Activated T-cell treated with anti-CD3 and anti-CD28 coated beads for 1 hour (primary cell): ENCODE data around the gene MAML2.

Experiments used
- DNase-seq: peaks from one replicate; pipeline ENCODE4 v3.0.0-alpha.2; 2020; ENCODE audit warnings: low read depth

The MAML2 gene

GRCh38 chr11:96036863-96037262, 306.1 kb downstream of the MAML2 start:
- DNase-seq = no peak

DNA sequence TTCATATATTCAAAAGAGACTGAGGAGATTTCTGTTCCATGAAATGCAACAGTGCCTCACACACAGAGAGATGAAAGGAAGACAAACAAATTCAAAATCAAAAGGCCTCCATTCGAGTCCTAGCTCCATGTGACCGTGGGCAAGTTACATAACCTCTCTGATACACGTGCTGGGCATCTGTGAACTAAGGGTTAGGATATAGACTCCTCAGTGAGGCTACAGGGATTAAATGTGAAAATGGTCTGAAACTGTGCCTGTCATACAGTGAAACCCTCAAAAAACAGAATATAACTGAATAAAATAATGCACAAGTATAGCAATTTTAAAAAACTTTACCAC, 307.3 kb downstream of the MAML2 start:
- DNase-seq = no peak

- no peak for DNase-seq
These were observed 307.8 kb downstream of the MAML2 start for GRCh38 chr11:96035031-96035739.

- no peak for DNase-seq
These were observed 309.4 kb downstream of the MAML2 start for GRCh38 chr11:96033599-96033998.

DNA sequence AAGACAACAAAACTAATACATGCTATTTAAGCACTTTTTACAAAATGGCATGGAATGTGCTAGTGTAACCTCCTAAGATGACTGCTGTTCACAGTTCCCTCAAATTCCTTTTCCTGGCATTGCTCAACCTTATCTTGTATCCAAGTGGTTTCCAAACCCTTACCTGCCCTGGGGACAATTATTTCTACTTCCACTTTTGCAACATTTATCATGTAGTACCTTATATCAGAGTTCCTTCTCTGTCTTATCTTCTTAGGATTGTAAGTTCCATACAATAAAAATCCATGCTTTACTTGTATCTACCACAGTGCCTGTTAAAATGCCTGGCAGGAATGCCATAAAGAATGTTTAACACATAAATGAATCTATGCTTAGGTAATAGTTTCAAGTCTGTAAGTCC, 309.9 kb downstream of the MAML2 start:
- no peak for DNase-seq

DNA sequence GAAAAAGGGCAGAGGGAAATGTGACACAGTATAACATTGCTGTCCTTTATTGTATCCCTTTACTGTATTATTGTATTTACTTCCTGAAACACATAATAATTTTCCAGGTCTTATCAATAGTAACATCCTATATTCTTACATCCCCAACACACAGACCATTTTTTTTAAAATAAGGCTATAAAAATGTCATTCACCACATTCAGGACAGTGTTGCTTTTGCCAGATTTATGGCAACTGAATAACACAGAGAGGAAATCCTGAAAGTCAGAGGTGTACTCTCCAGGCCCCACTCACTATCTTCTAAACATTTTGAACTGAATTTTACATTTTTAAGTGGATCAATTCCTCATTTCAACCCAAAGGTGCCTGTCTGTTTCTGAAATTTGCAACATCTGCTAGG, 314.2 kb downstream of the MAML2 start:
- DNase-seq = no peak

GRCh38 chr11:96027021-96027420, 316.0 kb downstream of the MAML2 start:
- DNase-seq = no peak

DNA sequence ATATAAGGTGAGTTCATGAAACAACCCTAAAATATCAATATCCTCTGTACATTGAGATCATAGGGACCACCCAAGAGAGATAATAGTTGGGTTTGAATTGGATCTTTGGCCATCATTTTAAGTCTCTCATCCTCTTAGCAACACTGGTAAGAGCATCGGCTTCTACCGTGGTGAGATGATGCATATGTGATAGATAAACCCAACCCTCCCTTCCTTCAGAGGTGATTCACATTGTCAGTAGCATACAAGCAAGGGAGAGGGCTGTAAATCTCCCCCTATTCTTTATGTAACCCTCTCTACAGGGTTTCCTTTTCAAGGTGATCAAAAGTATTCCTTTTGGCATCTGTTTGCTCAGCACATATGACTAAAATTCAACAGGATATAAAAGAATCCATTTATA, 316.7 kb downstream of the MAML2 start:
- DNase-seq = no peak

GRCh38 chr11:96024666-96025065, 318.3 kb downstream of the MAML2 start:
- no peak for DNase-seq

DNA sequence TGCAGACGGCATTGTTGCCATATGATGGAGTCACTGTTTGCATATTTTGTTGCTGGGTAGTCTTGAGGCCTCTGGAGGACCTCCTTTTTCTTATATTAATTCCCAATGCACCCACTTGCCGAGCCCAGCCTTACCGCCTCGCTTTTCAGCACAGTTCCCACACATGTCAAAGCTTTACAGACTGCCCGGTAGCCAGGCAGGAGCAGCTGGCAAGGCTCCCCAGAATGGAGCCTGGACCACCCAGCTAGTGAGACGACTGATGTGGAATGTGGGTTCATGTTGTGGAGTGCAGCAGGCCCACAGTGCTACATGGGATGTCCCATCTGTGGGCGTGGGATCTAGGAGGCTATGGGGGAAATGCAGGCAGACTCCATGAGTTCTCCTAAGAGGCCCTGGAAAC, 319.7 kb downstream of the MAML2 start:
- DNase-seq = no peak

DNA sequence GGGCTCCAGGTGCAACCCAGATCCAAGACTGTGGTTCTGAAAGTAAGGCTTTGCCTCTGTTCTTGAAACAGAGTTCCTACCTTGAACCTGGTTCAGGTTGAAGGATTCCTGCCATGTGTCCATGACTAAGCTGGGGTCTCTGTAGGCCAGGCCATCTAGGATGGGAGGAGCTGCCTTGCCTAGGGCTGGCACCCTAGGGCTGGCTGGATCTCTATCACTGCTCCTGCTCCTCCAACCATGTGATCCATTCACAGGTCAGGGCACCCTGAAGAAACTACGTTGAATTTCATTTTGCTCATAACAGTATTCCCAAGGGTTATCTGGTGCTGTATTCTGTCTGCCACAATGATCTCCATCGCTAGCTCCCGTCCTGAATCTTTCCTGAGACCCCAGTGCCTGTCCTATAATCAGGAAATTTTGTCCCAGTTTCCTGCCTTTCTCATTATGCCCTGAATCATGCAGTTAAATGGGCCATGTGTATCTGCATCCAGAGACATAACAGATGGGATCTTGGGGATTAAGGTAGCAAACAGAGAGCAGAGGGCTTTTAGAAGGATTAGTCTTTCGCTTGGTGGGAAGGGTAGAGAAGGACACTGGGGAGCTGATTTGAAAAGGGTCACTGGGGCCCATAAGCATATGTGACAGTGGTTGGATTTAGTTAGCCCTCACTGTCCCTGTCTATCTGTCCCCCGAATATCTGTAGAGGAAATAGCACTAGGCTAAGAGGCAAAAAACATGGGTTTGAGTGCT, 320.9 kb downstream of the MAML2 start:
- no peak for DNase-seq

- DNase-seq = no peak
These were observed 322.9 kb downstream of the MAML2 start for GRCh38 chr11:96019810-96020747.

GRCh38 chr11:96019281-96019680, 323.7 kb downstream of the MAML2 start:
- no peak for DNase-seq

- no peak for DNase-seq
These were observed 325.1 kb downstream of the MAML2 start for GRCh38 chr11:96017856-96018255.

GRCh38 chr11:96016978-96017502, 326.0 kb downstream of the MAML2 start:
- DNase-seq = no peak

DNA sequence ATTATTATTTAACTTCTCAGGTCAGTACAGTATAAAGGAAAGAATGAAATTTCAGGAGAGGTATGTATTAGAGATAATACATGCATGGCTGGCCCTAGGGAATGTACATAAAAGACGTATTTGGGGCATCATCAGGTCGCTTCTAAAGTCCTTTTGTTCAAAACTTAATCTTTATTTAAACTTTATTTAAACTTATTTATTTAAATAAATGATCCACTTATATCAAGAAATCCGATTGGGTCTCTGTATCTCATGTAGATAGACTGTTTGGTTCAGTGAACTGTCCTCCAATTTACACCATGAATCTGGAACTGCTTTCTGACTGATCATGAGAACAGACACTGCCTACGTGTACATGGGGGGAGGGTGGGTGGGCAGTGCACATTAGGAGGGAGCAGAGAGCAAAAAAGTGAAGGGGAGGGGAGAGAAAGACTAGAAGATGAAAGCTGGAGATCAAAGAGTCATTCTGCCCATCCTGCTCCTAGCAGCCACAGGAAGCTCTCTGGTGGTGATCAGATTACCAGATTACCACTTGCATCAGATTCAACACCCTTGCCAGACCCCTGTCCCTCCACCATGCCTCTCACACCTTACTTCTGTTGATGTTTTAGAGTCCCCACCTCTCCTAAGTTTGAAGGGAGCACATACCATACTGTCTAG, 327.0 kb downstream of the MAML2 start:
- no peak for DNase-seq

DNA sequence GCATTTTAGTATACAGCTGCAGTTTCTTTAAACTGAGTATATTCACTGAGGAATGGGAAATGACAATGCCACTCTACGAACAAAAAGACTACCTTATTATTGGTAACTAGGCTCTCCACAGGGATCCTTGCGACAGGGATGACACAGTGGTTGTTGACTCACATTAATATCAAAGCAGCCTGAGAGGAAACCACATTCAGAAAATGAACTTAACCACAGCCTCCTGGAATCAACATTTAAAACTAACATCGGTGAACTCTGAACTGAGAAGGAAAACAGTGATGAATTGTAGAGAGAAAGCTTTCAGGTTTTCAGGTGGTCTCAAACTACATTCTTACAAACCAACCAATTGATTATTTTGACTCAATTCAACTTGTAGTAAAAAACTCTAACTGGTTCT, 328.8 kb downstream of the MAML2 start:
- no peak for DNase-seq

DNA sequence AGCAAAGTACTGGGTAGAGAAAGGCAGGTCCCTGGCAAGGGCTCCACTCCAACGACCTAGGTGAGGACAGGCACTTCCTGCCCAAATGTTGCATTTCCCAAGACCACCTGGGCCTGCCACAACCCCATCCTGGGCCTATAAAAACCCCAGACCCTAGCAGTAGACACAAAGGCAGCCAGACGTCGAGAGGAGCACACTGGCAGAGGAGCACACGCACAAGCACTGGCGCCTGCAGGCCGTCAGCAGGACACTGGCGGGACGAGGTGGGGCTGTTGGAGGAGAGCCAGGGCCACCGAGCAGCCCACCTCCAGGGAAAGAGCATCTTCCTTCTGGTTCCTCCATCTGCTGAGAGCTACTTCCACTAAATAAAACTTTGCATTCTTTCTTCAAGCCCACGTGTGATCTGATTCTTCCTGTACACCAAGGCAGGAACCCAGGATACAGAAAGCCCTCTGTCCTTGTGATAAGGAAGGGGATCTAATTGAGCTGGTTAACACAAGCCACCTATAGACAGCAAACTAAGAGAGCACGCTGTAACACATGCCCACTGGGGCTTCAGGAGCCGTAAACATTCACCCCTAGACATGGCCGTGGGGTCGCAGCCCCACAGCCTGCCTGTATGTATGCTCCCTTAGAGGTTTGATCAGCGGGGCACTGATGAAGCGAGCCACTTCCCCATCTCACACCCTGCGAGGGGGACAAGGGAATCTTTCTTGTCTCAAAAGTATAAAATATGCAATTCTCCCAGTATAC, 329.4 kb downstream of the MAML2 start:
- DNase-seq = no peak

DNA sequence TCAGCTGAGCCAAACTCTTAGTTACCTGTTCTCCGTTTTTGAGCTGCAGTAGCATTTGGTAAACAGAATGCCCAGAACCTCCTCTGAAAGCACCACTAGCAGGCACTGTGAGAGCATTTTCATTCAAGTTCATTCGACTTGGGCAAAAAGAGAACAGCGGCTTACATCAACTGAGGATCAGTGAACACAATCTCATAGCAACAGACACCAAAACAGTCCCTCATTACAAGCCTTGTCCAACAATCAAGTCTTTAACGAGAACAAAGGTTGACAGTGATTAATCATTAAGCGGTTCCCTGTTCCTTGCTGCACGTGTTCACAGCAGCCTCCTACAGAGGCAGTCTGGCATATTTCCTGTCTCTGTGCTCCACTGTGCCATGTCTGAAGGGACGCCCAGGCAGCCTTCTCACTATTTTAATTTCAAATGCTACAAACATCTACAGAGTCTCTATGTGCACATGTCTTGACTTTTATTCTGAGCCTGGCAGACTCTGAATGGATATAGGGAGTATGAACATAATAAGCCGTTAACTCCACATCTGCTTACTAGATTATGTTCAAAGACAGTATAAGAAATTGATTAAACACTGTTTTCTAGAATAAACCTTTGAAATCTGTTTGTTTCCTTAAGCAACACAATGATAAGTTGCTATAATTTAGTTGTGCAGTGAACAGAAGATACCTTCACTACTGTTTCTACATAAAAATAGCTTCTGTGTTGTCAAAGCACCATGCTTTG, 330.7 kb downstream of the MAML2 start:
- peak; percentile 30 for DNase-seq

DNA sequence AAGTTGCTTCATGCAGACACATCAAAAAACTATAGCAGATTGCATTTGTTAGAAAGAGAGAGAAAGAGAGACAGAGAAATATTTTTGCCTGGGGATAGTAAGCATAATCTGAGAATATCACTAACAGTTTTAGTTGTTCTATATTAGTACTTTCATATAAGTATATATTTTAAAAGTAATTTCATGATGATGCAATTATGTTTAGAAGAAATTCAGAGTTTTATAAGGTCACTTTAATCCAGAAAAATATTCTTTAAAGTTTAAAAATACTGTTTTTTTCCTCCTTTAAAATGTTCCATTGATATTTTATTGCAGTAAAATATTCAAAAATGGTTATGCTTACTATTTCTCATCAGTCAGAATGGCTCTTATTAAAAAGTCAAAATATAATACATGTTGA, 332.3 kb downstream of the MAML2 start:
- DNase-seq = no peak
